Vagina (tissue), 2 donors: ENCODE data around the gene CTNND2.

Source experiments
- CTCF ChIP-seq, 3 experiments: fragments of 450-650 bp in 2 of 3; fragments of 200-600 bp in 1 of 3; sonication (generic) in 1 of 3; IDR thresholded peaks; one replicate each; pipeline ENCODE4 v1.5.1; 2017 to 2019; ENCODE audit warnings: antibody characterized with exemption in 3 of 3, mild to moderate bottlenecking in 2 of 3, moderate library complexity in 2 of 3
- POLR2A ChIP-seq, 2 donors: fragments of 450-650 bp; IDR thresholded peaks; one replicate each; pipeline ENCODE4 v1.6.1; 2017; ENCODE audit warnings: antibody characterized with exemption in 2 of 2, mild to moderate bottlenecking in 2 of 2, moderate library complexity in 2 of 2

GRCh38 chr5:11396917-11397316 lies 507.3 kb downstream of the CTNND2 start:
- TF ChIP-seq CTCF (IDR thresholded peaks at IDR 0.05) (no peak), POLR2A (IDR thresholded peaks at IDR 0.05) (no peak)
